ENCODE data around the gene POLR2L.

GRCh38 chr11:827897-828192 is 14.5 kb downstream of the POLR2L start, which contains the start of gene CRACR2B:
- TF ChIP-seq REST (IDR thresholded peaks at IDR 0.05; ENCODE audit: borderline replicate concordance in 1 of 2, low read depth in 1 of 2, low read length in 2 of 2): no peak
- TF ChIP-seq, protein P1, sequence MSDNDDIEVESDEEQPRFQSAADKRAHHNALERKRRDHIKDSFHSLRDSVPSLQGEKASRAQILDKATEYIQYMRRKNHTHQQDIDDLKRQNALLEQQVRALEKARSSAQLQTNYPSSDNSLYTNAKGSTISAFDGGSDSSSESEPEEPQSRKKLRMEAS (IDR thresholded peaks at IDR 0.05): no peak
